Keratinocyte (primary cell): Measurements from ENCODE around the gene WDR74. TPM values are rescaled to one million over a fixed set of nuclear protein-coding genes. Genes with fewer than 3 reads are reported as not detected.

Source experiments
- DNase-seq: peaks from one replicate; pipeline ENCODE4 v3.0.0-alpha.2; 2011; ENCODE audit warnings: low read depth, missing footprints, low spot score
- FAIRE-seq: peaks from 2 replicates; lab custom pipeline; 2011; peaks lifted over from hg19 to GRCh38; lab: Jason Lieb, UNC
- H2AFZ ChIP-seq: 2 replicates; pipeline ENCODE4 v1.6.0; 2012; ENCODE audit warnings: low read length, control low read depth, inconsistent platforms; ENCODE audit not compliant: control insufficient read depth
- H3K27ac ChIP-seq: 2 replicates; pipeline ENCODE4 v1.5.1; 2011; ENCODE audit warnings: low read length; ENCODE audit not compliant: control insufficient read depth, insufficient read depth
- H3K27me3 ChIP-seq: 3 replicates; pipeline ENCODE4 v1.6.0; 2011; ENCODE audit warnings: low read length; ENCODE audit not compliant: control insufficient read depth, insufficient read depth; ENCODE audit errors: extremely low read depth
- H3K36me3 ChIP-seq, 2 experiments: 2 replicates in 1 of 2; 3 replicates in 1 of 2; pipeline ENCODE4 v1.5.1; 2011; ENCODE audit warnings: low read length in 2 of 2, mild to moderate bottlenecking in 1 of 2; ENCODE audit not compliant: control insufficient read depth in 2 of 2, insufficient read depth in 2 of 2; ENCODE audit errors: extremely low read depth in 1 of 2
- H3K4me1 ChIP-seq: 3 replicates; pipeline ENCODE4 v1.5.1; 2011; ENCODE audit warnings: low read length; ENCODE audit not compliant: control insufficient read depth, insufficient read depth; ENCODE audit errors: extremely low read depth
- H3K4me2 ChIP-seq: 3 replicates; pipeline ENCODE4 v1.6.0; 2011; ENCODE audit warnings: low read depth, low read length; ENCODE audit not compliant: control insufficient read depth, insufficient read depth; ENCODE audit errors: extremely low read depth
- H3K4me3 ChIP-seq, 3 experiments: fragments of 200-600 bp in 1 of 3; sonication (generic) in 1 of 3; 2 replicates in 2 of 3; 3 replicates in 1 of 3; pipeline ENCODE4 v1.5.1; 2011 to 2016; ENCODE audit warnings: low read length in 3 of 3, mild to moderate bottlenecking in 3 of 3, control low read depth in 2 of 3, inconsistent platforms in 1 of 3, low read depth in 1 of 3, mixed read lengths in 1 of 3, mixed run types in 1 of 3, moderate library complexity in 1 of 3; ENCODE audit not compliant: control insufficient read depth in 2 of 3, insufficient read depth in 2 of 3; ENCODE audit errors: extremely low read depth in 1 of 3
- H3K79me2 ChIP-seq: 2 replicates; pipeline ENCODE4 v1.6.0; 2012; ENCODE audit warnings: low read length; ENCODE audit not compliant: control insufficient read depth, insufficient read depth
- H3K9ac ChIP-seq: 3 replicates; pipeline ENCODE4 v1.6.0; 2011; ENCODE audit warnings: low read length; ENCODE audit not compliant: control insufficient read depth, insufficient read depth; ENCODE audit errors: extremely low read depth
- H3K9me1 ChIP-seq: 3 replicates; pipeline ENCODE4 v1.6.0; 2011; ENCODE audit warnings: low read length; ENCODE audit not compliant: control insufficient read depth, insufficient read depth; ENCODE audit errors: extremely low read depth
- H3K9me3 ChIP-seq: 2 replicates; pipeline ENCODE4 v1.5.1; 2012; ENCODE audit warnings: low read depth, low read length; ENCODE audit not compliant: control insufficient read depth
- H4K20me1 ChIP-seq: 3 replicates; pipeline ENCODE4 v1.6.0; 2011; ENCODE audit warnings: low read length; ENCODE audit not compliant: control insufficient read depth, insufficient read depth; ENCODE audit errors: extremely low read depth
- CTCF ChIP-seq, 3 experiments: IDR thresholded peaks in 1 of 3; conservative IDR thresholded peaks in 1 of 3; optimal IDR thresholded peaks in 1 of 3; 2 replicates in 2 of 3; 3 replicates in 1 of 3; pipeline versions ENCODE3 to v1.5.1; 2011; ENCODE audit warnings: low read length in 3 of 3, mild to moderate bottlenecking in 3 of 3, moderate library complexity in 2 of 3, control low read depth in 1 of 3, inconsistent platforms in 1 of 3; ENCODE audit not compliant: insufficient read depth in 2 of 3; ENCODE audit errors: extremely low read depth in 1 of 3
- EZH2 ChIP-seq: IDR thresholded peaks from one replicate; pipeline ENCODE4 v1.6.1; 2012; ENCODE audit warnings: inconsistent platforms, mild to moderate bottlenecking, low read length, moderate library complexity
- dilution Hi-C: fragments of 300-500 bp; cut with MboI; formaldehyde crosslinking; loops from one replicate; pipeline ENCODE4 v1.7.0; 2020; ENCODE audit warnings: low sequenced_read_pairs; ENCODE audit not compliant: extremely low pct_ligation_motif_present
- polyA plus RNA-seq, 5 experiments: library from polyadenylated mRNA; depleted of rRNA in 3 of 5; stranded (reverse) in 3 of 5; stranded (forward) in 1 of 5; unstranded in 1 of 5; fragments of >200 nt; gene quantifications; 1 replicate in 1 of 5; 2 replicates in 3 of 5; 3 replicates in 1 of 5; pipeline versions ENCODE4 v1.2.1 to v1.2.3, GENCODE V29; 2011 to 2012; ENCODE audit warnings: missing spikeins in 2 of 5, low read depth in 1 of 5, low replicate concordance in 1 of 5

The WDR74 gene
- polyA plus RNA-seq, 1 donor (not counting 4 experiments of a cell fraction or from before 2014, with no cell fraction given), result 44.5 TPM

GRCh38 chr11:62799486-62799885, 39.9 kb downstream of the WDR74 start:
- H3K4me3 ChIP-seq, result no peak overlapping the region
- peaks cover 42 to 73% of the 10 kb centered on the region in 2 experiments for H3K36me3 ChIP-seq
- no peak overlapping the region for H2AFZ ChIP-seq
- H3K4me2 ChIP-seq, result no peak overlapping the region
- H3K27ac ChIP-seq, result no peak overlapping the region
- DNase-seq, result no peak
- H3K9me1 ChIP-seq, result no peaks in the 10 kb centered on the region
- no peaks in the 10 kb centered on the region for H3K27me3 ChIP-seq
- dilution Hi-C loops, result no loop called here
- peaks cover 3% of the 10 kb centered on the region for H4K20me1 ChIP-seq
- H3K9me3 ChIP-seq, result no peaks in the 10 kb centered on the region
- FAIRE-seq, result no peak
- peaks cover 15% of the 10 kb centered on the region for H3K79me2 ChIP-seq
- peaks cover 7% of the 10 kb centered on the region for H3K4me1 ChIP-seq
- H3K9ac ChIP-seq, result no peak overlapping the region
- TF ChIP-seq CTCF (optimal IDR thresholded peaks at IDR 0.05 in 1 of 3, IDR thresholded peaks at IDR 0.05 in 1 of 3, conservative IDR thresholded peaks at IDR 0.05 in 1 of 3; ENCODE audit: extremely low read depth in 1 of 3, insufficient read depth in 2 of 3, low read length in 3 of 3) (no peak), EZH2 (no peak)

GRCh38 chr11:62796281-62796680, 43.1 kb downstream of the WDR74 start:
- Histone ChIP-seq H3K9me3 (no peaks in the 10 kb centered on the region), H3K27me3 (no peaks in the 10 kb centered on the region), H3K79me2 (peaks cover 5% of the 10 kb centered on the region), H3K9ac (no peak overlapping the region), H3K4me1 (peaks cover 6% of the 10 kb centered on the region), H3K4me3 (no peak overlapping the region), H3K4me2 (no peak overlapping the region), H4K20me1 (no peaks in the 10 kb centered on the region), H3K9me1 (no peaks in the 10 kb centered on the region), H2AFZ (no peak overlapping the region), H3K36me3 (peaks cover 43 to 66% of the 10 kb centered on the region in 2 experiments), H3K27ac (no peak overlapping the region)
- FAIRE-seq (no peak), DNase-seq (no peak)
- TF ChIP-seq EZH2 (no peak), CTCF (optimal IDR thresholded peaks at IDR 0.05 in 1 of 3, IDR thresholded peaks at IDR 0.05 in 1 of 3, conservative IDR thresholded peaks at IDR 0.05 in 1 of 3; ENCODE audit: extremely low read depth in 1 of 3, insufficient read depth in 2 of 3, low read length in 3 of 3) (no peak)
- dilution Hi-C loops, result no loop called here
